Measurements from ENCODE around the gene TIE1.
A peak's percentile ranks its signal among the peaks of the same experiment; 100 is the strongest.
"Not testable (repeated sequence)": the region's sequence is repeated elsewhere in the genome, so short reads cannot be mapped to it uniquely, and the experiment has no call there.

TIE1 gene

DNA sequence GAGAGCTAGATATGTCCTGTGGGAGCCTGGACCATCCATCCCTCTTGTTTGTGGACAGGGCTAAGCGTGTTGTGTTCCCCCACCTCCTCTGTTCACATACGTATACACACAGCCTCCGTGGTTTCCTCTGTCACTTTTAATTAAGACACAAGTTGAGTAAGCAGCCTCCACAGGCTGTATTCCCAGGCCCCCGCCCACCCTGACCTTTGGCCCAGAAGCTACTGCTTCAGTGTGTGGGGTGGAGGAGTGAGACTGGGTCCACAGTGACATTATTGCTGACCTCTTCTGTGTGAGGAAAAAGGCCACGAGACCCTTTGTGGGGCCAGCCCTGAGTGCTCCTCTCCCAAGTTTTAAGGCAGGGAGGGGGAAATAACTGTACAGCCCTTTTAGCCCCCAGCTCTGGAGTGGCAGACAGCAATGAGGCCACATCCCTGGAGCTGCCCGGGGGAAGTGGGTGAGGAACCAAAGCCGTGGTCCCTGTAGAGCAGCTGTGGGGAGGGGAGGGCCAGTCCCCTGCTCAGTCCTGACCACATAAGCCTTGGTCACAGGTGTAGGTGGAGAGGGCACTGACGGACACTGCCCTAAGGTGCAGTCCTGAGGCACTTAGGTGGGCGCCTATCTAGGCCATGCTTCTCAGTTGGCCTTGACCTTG lies 62.6 kb downstream of the TIE1 start:
- no peak for DNase-seq (ENCODE audit: low spot score)

DNA sequence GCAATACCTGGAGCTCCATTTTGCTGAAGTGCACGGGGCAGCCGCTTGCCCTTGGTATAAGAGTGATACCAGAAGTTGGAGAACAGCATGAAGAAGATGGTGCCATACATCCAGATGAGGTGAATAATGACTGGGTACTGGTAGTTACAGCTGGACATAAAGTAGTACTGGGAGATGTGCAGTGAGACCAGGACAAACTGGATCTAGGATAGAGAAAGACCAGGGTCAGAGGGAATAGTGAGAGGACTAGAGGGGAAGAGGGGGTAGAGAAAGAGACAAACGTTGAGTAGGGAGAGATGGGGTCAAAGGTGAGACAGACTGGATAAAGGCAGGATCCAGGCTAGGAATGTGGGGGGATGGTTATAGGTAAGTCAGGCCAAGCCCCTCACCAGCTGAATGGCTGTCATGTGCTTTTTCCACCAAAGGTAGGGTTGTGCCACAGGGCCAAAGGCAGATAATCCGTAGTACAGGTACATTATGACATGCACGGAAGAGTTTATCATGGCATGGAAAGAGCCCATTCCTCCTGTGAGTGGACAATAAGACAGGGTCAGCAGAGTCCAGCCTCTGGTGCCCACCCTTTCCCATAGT lies 63.2 kb downstream of the TIE1 start:
- no peak for DNase-seq (ENCODE audit: low spot score)

- no peak for DNase-seq (ENCODE audit: low spot score)
Measured at GRCh38 chr1:43365678-43366077, 64.9 kb downstream of the TIE1 start.

DNA sequence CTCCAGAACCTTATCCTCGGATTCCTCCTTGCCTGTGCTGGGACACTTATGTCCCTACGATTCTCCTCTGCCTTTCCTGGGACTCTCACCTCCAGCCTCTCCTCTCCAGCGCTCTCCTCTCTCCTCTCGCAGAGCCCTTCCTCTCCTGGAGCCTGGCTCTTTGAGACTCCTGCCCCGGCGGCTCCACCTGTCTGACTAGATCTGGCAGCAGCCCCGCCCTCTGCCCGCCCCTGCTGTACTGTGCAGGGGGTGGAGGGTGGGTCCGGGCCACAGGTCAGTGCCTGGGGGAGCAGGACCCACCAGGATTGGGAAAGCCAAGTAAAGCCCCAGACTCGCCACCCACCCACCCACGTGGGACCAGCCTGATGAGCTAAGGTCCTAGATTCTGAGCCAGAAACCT lies 65.4 kb downstream of the TIE1 start:
- DNase-seq (ENCODE audit: low spot score), result no peak

DNA sequence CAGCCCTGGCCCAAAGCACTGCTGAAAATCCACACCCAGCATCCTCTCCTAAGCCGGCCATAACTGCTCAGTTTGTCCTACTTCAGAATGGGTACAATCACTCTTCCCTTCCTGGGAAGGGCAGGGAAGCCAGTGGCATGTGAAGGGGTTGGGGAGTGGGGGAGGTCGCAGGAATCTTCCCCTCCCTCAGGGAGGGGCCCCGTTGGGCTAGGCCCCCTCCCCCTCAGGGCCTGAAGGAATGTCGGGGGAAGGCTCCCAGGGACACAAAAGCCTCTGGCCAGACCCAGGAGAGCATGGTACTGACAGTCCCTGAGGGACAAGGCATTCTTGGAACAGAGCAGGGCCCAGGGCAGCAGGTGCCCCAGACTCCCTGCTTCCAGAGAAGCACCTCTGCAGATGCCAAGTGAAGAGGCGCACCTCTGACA lies 65.8 kb downstream of the TIE1 start:
- DNase-seq (ENCODE audit: low spot score), result peak; percentile 37

DNA sequence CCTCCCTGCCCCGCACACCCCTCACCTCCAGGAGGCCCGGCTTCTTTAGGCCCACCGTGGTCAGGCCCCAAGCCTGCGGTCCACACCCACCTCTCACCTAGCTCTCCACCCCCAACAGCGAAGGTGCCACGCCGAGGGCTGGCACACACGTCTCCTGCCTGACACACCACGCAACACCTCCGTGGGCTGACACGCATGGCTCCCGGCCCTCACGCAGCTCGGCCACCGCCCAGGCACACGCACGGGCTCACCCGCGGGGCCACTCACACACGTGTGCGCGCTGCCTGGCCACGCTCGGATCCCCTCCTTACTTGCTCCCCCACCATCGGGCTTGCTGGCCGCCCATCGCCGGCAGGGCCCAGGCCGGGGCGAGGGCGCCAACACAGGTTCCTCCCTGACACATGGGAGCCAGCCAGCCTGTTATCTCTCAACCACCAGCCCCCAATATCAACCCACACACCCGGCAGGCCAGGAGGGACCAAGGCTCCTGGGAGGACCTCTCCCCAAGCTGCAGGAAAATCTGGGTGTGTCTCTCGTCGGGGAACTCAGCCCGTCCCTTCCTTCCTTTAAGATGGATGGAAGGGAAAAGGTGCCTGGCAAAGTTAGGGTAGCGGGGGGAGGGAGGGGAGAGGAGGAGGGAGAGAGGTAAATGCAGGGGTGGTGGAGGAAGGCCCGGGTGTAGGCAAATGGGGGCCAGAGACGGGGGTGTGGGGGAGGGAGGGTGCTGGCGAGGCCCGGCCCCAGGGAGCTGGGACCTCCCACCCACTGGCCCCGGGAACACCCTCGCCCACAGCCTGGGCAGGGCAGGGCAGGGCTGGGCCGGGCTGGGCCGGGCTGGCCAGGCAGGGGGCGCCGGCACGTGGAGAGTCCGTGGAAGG lies 66.5 kb downstream of the TIE1 start:
- DNase-seq (ENCODE audit: low spot score), result peak; percentile 89

- DNase-seq (ENCODE audit: low spot score), result peak; percentile 99
Measured at GRCh38 chr1:43367904-43368645, 67.3 kb downstream of the TIE1 start, which contains the start of gene ELOVL1. Gene ELOVL1, minus strand, starts transcription at chr1:43368011. Its CDS starts 2,402 bp downstream, at chr1:43365609.

DNA sequence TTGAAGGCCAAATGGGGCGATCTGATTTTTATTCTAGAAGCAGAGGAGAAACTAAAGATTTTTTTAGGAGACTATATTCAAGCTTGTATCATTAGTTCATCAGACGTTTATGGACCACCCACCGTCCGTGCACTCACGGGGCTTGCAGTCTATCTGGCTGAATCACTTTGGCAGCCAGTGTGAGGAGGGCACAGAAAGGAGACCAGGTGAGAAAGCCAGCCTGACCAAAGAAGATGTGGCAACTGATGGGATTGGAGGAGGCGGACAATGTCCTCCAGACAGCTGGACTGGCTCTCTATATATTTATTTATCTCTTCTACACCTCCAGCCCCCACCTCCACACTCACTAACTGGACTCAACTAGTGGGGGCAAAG lies 67.9 kb downstream of the TIE1 start:
- DNase-seq (ENCODE audit: low spot score), result no peak

GRCh38 chr1:43369779-43370178 lies 69.0 kb downstream of the TIE1 start:
- DNase-seq (ENCODE audit: low spot score), result not testable (repeated sequence)

GRCh38 chr1:43370564-43370963 lies 69.8 kb downstream of the TIE1 start:
- DNase-seq (ENCODE audit: low spot score), result no peak

- no peak for DNase-seq (ENCODE audit: low spot score)
Measured at GRCh38 chr1:43372172-43372571, 71.4 kb downstream of the TIE1 start.

All from GM03348 (cell line).